Stimulated activated CD8-positive, alpha-beta memory T cell treated with anti-CD3 and anti-CD28 coated beads, Interleukin-7, amount 100 ng/mL, for 4 hours (primary cell): ENCODE results near the gene LDB1.

Source experiments
- DNase-seq, 2 donors: peaks; one replicate each; pipeline ENCODE4 v3.0.0-alpha.2; 2020; ENCODE audit warnings: low read depth in 2 of 2

The LDB1 gene

GRCh38 chr10:102113261-102113955, 6.8 kb downstream of the LDB1 start:
- no peak for DNase-seq

- DNase-seq: no peak
Measured at GRCh38 chr10:102112210-102112817, 7.9 kb downstream of the LDB1 start.

- no peak for DNase-seq
Measured at GRCh38 chr10:102111276-102111675, 8.9 kb downstream of the LDB1 start.

DNA sequence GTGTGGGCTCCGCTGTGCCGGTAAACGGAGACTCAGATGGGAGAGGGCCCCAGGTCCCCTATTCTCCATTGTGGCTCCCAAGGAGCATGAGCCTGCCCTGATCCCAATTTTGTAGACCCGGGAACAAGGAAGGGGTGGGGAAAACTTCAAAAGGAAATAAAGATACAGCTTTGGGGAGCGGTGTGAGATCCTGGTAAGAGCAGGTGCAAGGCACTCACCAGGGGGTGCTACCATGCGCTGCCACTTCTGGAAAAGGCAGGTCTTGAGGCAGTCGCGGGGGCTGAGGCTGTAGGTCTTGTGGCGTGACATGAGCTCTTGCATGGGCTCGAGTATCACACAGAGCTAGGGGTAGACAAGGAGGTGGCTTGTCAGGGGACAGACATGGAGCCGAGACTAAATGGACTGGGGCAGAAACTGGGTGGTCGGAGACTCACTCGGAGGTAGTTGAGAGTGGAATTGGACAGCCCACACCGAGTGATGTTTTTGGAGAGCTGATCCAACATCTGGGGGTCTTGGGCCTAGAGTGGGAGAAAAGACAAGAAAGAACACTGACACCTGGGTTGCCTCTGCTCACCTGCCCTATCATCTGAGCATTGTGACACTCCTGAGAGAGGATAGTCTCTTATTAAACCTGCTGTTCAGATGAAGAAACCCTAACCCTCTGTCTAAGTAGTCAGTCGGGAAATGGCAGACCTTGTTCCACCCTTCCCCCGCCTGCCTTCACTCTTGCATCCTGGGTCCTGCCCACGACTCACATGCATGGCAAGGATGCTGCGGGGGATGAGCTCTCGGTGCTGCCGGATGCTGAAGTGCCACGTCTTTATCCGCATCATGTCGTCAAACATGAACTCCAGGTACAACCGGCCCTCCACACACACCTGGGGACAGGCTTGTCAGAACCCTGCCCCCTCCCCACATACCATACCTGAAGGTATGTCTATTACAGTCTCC, 10.7 kb downstream of the LDB1 start:
- no peak for DNase-seq

- DNase-seq: no peak
Measured at GRCh38 chr10:102106998-102107397, 13.2 kb downstream of the LDB1 start.

GRCh38 chr10:102102421-102102820, 17.7 kb downstream of the LDB1 start:
- no peak for DNase-seq

DNA sequence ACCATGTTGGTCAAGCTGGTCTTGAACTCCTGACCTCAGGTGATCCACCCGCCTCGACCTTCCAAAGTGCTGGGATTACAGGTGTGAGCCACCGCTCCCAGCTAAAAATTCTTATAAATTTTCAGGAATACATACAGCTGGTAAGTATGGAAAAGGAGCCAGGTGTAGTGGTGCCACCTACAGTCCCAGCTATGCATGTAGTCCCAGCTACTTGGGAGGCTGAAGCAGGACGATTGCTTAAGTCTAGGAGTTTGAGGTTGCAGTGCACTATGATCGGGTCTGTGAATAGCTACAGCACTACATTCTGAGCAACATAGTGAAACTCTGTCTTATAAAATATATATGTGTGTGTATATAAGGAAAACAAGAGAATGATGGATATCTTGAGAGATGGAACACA, 19.0 kb downstream of the LDB1 start:
- DNase-seq: no peak

- DNase-seq: no peak
Measured at GRCh38 chr10:102096449-102096848, 23.7 kb downstream of the LDB1 start.

DNA sequence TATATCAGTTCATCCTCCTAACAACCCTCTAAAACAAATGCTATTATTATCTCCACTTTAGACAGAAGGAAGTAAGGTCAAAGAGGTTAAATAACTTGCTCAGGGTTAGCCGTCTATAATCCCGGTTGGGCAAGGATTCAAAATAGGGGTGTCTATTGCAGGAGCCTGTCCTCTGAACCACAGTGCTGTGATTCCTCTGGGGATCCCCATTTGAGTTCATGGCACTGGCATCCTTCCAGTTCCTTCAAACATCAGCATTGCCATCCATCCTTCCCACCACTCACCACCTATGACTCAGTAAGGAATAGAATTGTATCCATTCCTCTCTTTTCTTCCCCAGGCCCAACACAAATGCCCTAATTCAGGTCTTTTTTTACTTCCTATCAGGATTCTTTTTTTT, 29.4 kb downstream of the LDB1 start:
- no peak for DNase-seq

GRCh38 chr10:102086196-102086595, 34.0 kb downstream of the LDB1 start:
- DNase-seq: no peak

- no peak for DNase-seq
Measured at GRCh38 chr10:102085336-102085735, 34.8 kb downstream of the LDB1 start.

DNA sequence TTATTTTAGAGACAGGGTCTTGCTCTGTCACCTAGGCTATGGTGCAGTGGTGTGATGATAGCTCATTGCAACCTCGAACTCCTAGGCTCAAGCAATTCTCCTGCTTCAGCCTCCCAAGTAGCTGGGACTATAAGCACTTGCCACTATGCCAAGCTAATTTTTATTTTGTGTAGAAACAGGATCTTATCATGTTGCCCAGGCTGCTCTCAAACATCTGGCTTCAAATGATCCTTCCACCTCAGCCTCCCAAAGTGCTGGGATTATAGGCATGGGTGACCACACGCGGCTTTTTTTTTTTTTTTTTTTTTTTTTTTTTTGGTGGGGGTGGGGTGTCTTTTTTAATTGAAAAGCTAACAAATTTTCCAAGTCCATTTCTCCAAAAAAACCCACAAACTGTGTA, 36.6 kb downstream of the LDB1 start:
- no peak for DNase-seq

DNA sequence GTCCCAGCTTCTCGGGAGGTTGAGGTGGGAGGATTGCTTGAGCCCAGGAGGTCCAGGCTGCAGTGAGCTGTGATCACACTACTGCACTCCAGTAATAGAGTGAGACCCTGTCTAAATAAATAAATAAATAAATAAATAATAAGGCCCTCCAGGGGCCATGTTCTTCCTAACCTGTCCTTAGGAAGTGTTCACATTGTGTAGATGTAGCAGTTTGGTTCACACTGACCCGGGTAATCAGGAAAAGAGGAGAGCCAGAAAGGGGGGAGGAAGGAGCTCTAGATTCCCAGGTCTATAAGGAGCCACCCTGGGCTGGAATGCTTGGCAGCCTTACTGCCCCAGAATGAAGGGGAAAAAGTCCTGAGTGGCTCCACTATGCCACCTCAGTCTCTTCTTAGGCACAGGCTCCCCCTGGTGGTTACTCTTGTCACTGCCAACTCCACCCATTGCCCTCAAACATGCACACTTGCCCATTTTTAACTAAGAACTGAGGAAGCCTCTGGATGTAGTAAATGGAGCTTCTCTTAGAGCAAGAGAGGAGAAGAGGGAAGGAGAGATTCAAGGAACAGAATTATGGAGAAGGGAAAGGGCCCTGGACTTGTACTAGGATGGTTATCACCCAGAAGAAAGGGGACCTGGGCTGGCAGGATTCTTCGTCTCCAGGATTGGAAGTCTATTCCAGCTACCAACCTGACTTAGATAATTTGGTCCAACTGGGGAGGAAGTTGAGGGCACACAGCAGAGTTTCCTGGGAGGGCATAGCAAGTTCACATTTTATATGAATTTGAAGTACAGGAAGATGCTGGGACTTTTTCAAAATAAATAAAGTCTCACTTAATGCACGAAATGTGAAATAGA, 47.3 kb downstream of the LDB1 start:
- peak; percentile 59 to 76 for DNase-seq

DNA sequence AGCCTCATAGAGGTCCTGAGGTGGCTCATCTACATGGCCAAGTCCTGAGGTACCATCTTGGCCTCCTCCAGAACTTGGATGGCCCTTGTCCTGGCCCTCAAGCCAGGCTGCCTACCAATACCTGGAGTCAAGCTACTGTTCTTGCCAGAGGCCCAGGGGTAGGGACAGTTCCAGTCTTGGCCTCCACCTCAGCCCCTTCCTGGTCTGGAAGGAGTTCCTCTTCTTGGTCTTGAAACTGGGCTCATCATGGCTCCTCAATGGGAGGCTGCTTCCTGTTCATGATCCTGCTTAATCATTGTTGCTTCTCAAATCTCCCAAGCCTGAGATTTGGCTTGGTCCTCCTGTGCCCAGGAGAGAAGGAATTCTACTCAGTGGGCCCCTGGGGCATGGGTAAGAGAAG, 51.1 kb downstream of the LDB1 start:
- no peak for DNase-seq

GRCh38 chr10:102068216-102068615, 52.0 kb downstream of the LDB1 start:
- no peak for DNase-seq

DNA sequence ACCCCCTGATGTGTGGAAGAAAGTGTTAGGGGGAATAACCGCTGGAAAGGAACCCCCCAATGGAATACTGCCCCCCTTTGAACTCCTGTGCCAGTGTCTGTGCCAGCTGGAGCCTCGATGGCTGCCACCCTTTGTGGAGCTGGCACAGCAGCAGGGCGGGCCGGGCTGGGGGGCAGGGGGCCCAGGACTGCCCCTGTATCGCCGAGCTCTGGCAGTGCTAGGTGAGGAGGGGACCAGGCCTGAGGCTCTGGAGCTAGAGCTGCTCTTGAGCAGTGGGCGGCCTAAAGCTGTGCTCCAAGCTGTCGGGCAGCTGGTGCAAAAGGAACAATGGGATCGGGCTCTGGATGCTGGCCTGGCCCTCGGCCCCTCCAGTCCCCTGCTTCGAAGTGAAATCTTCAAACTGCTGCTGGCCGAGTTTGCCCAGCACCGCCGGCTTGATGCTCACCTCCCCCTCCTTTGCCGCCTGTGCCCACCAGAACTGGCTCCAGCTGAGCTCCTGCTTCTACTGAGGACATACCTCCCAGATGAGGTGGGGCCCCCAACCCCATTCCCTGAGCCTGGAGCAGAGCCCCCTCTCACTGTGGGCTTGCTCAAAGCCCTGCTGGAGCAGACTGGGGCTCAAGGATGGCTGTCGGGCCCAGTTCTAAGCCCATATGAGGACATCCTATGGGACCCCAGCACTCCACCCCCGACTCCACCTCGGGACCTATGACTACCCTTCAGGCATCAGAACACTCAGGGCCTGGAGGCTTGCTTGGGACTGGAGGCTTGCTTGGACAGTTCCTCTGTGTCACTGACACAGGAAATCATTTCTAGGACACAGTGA, 52.9 kb downstream of the LDB1 start:
- no peak for DNase-seq

DNA sequence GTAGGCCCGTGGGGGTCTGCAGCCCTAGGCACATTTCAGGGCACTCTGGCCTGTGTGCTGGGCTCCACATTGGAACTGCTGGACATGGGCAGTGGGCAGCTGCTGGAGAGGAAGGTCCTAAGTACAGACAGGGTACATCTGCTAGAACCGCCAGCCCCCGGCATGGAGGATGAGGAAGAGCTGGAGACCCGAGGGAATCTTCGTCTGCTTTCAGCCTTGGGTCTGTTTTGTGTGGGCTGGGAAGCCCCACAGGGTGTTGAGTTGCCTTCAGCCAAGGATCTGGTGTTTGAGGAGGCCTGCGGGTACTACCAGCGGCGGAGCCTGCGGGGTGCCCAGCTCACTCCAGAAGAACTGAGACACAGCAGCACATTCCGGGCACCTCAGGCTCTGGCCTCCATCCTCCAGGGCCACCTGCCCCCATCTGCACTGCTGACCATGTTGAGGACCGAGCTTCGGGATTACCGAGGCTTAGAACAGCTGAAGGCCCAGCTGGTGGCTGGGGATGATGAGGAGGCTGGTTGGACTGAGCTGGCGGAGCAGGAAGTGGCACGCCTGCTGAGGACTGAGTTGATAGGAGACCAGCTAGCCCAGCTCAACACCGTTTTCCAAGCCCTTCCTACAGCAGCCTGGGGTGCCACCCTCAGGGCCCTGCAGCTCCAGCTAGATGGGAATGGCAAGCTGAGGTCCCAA, 53.6 kb downstream of the LDB1 start:
- DNase-seq: no peak

- DNase-seq: no peak
Measured at GRCh38 chr10:102065561-102066398, 54.4 kb downstream of the LDB1 start.

GRCh38 chr10:102064868-102065560, 55.2 kb downstream of the LDB1 start, which contains the start of gene HPS6:
TSS of gene HPS6 (plus strand) at chr10:102065349. CDS start at chr10:102065475, 126 bp downstream.
- DNase-seq: peak; percentile 73 to 90
